Vagina (tissue), 2 donors: ENCODE data around the gene FAM186B.

Experiments used
- POLR2A ChIP-seq, 2 donors: fragments of 450-650 bp; IDR thresholded peaks; one replicate each; pipeline ENCODE4 v1.6.1; 2017; ENCODE audit warnings: antibody characterized with exemption in 2 of 2, mild to moderate bottlenecking in 2 of 2, moderate library complexity in 2 of 2
- POLR2AphosphoS5 ChIP-seq, 2 donors: sonication (generic); formaldehyde crosslinking; IDR thresholded peaks; one replicate each; pipeline ENCODE4 v1.9.0; 2017; ENCODE audit warnings: antibody characterized with exemption in 2 of 2, mild to moderate bottlenecking in 2 of 2, low read depth in 1 of 2; ENCODE audit not compliant: insufficient read depth in 1 of 2
- TF ChIP-seq, protein P1 (sequence below), 3 experiments: fragments of 450-650 bp in 2 of 3; fragments of 200-600 bp in 1 of 3; sonication (generic) in 1 of 3; IDR thresholded peaks; one replicate each; pipeline ENCODE4 v1.5.1; 2017 to 2019; ENCODE audit warnings: antibody characterized with exemption in 3 of 3, mild to moderate bottlenecking in 2 of 3, moderate library complexity in 2 of 3

DNA sequence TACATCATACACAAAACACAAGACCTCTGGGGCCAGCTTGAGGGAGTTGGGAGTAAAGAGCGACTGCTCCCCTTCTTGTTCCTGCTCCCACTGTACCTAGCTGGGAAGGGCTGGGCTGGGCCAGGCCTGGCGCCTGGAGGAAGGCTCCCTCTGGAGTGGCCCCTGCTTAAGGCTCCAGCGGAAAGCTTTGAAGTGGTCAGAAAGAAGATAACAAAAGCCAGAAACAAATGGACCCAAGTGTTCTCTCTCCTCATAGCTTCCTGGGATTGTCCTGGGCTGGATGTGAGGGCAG, 43.2 kb upstream of the FAM186B start:
- TF ChIP-seq POLR2A (IDR thresholded peaks at IDR 0.05) (no peak), POLR2AphosphoS5 (IDR thresholded peaks at IDR 0.05; ENCODE audit: insufficient read depth in 1 of 2, low read depth in 1 of 2) (no peak)
- TF ChIP-seq, protein P1, sequence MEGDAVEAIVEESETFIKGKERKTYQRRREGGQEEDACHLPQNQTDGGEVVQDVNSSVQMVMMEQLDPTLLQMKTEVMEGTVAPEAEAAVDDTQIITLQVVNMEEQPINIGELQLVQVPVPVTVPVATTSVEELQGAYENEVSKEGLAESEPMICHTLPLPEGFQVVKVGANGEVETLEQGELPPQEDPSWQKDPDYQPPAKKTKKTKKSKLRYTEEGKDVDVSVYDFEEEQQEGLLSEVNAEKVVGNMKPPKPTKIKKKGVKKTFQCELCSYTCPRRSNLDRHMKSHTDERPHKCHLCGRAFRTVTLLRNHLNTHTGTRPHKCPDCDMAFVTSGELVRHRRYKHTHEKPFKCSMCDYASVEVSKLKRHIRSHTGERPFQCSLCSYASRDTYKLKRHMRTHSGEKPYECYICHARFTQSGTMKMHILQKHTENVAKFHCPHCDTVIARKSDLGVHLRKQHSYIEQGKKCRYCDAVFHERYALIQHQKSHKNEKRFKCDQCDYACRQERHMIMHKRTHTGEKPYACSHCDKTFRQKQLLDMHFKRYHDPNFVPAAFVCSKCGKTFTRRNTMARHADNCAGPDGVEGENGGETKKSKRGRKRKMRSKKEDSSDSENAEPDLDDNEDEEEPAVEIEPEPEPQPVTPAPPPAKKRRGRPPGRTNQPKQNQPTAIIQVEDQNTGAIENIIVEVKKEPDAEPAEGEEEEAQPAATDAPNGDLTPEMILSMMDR (IDR thresholded peaks at IDR 0.05): no peak
